Measurements from ENCODE around the gene TEAD1.

Gene TEAD1

DNA sequence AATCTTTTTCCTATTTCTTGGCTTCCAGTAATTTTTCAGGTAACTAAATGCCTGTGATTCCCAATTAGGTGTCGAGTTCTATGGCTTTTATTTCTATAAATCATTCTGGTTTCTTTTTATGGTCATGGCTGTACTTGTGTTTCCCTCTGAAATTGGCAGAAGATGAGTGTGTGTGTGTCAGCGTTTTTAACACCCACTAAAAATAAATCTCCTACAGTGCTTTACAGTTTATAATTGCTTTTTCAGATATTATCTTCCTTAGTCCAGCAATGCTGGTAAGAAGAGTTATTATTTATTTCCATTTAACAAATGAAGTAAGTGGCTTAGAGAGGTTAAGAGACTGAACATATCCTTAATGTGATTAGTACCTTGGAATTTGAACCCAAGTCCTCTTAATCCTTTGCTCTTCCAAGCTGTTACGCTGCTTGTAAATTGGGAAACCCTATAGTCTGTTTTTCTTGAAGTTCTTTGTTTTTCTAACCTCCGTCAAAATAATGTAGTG is 125.2 kb downstream of the TEAD1 start:
- no peak for DNase-seq (ENCODE audit: low read depth)
- TF ChIP-seq, protein P1, sequence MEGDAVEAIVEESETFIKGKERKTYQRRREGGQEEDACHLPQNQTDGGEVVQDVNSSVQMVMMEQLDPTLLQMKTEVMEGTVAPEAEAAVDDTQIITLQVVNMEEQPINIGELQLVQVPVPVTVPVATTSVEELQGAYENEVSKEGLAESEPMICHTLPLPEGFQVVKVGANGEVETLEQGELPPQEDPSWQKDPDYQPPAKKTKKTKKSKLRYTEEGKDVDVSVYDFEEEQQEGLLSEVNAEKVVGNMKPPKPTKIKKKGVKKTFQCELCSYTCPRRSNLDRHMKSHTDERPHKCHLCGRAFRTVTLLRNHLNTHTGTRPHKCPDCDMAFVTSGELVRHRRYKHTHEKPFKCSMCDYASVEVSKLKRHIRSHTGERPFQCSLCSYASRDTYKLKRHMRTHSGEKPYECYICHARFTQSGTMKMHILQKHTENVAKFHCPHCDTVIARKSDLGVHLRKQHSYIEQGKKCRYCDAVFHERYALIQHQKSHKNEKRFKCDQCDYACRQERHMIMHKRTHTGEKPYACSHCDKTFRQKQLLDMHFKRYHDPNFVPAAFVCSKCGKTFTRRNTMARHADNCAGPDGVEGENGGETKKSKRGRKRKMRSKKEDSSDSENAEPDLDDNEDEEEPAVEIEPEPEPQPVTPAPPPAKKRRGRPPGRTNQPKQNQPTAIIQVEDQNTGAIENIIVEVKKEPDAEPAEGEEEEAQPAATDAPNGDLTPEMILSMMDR (conservative IDR thresholded peaks at IDR 0.05; ENCODE audit: low read length), result no peak

GRCh38 chr11:12800032-12800671 is 125.9 kb downstream of the TEAD1 start:
- H3K4me3 ChIP-seq (ENCODE audit: low read length), result no peak overlapping the region
- TF ChIP-seq, protein P1 (conservative IDR thresholded peaks at IDR 0.05; ENCODE audit: low read length), result no peak
- DNase-seq (ENCODE audit: low read depth), result no peak

More for the DNA sequence above, 125.2 kb downstream of the TEAD1 start:
- H3K4me3 ChIP-seq (ENCODE audit: low read length), result no peak overlapping the region

DNA sequence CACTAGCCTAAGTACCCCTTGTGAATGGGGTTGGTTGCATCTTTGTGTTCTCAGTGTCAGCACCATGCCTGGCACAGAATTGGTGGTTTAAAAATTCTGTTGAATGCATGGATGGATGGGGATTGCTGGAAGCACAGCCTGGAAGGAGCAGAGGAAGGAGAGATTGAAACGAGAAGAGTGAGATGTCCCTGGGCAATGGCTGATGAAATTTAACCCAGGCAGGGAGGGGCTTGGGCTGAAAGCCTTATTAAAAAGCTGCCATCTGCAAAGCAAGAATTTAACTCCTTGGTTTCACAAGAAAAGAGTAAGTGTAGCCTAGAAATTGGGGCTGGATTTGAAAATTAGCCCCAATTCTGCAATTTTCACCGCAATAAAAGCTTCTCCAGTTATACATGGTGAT is 126.7 kb downstream of the TEAD1 start:
- no peak overlapping the region for H3K4me3 ChIP-seq (ENCODE audit: low read length)
- TF ChIP-seq, protein P1 (conservative IDR thresholded peaks at IDR 0.05; ENCODE audit: low read length), result no peak
- no peak for DNase-seq (ENCODE audit: low read depth)

GRCh38 chr11:12801976-12802375 is 127.8 kb downstream of the TEAD1 start:
- H3K4me3 ChIP-seq (ENCODE audit: low read length), result no peak overlapping the region
- TF ChIP-seq, protein P1 (conservative IDR thresholded peaks at IDR 0.05; ENCODE audit: low read length), result no peak
- no peak for DNase-seq (ENCODE audit: low read depth)

DNA sequence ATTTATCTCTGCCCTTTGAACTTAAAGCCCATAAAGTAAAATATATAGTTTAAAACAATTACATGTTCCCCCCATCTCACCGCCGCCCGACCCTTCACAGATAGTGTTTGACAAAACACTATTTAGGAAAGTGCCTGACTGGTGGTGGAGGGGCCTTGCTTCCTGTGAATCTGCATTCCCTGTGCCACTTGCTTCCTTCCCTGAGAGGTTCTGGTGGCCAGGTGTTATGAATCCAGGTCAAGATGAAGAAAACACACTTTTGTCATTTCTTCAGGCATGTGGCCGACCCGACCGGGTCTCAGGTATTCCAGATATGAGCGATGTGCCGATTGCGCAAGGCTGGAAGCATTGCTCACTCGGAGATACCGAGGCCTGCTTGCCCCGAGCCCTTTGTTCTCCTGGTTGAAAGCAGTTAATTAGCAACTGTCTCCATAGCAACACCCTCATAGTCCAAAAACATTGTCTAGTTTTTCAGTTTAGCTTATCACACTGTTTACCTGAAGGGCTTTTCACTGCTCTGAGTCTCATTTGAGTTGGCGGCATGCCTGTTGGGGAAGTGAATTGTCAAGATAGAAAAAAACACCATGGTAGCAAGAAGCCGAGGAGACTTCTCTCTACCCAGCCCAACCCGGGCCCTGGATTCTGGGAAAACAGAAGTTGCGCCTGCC is 128.3 kb downstream of the TEAD1 start:
- TF ChIP-seq, protein P1 (conservative IDR thresholded peaks at IDR 0.05; ENCODE audit: low read length), result no peak
- no peak overlapping the region for H3K4me3 ChIP-seq (ENCODE audit: low read length)
- DNase-seq (ENCODE audit: low read depth), result no peak

DNA sequence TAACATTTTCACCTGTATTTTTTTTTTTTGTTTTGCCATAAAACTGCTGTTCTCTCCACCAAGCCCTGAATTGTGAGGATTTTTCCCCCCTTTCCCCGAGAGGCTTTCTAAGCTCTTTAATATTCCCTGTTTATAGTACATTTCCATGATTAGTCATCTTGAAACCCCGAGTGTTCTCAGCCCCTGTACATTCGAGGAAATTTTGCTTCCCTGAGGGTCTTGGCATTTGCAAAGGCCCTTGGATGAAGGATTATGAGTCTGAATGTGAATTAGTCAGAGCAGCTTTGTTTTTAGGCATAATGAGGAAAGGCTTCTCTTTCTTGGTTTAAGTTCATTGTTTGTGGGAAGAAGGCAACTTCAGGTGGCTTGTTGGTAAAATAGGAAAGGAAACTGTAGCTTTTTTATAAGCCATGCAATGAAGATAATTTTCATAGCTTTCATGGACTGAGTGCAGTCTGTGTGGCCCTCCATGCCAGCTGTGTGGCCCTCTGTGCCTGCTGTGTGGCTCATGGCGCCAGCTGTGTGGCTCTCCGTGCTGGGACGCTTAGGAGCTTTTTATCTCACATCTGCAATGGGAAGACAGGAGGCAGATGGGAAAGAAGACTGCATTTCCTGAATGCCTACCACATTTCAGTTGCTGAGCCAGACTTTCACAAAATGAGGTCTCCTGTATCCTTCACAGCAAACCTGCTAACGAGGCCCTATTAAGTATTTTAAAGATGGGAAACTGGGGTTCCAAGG is 129.0 kb downstream of the TEAD1 start:
- no peak overlapping the region for H3K4me3 ChIP-seq (ENCODE audit: low read length)
- TF ChIP-seq, protein P1 (conservative IDR thresholded peaks at IDR 0.05; ENCODE audit: low read length), result no peak
- DNase-seq (ENCODE audit: low read depth), result no peak

Measured in AG10803 (cell line).